Endothelial cell (in vitro differentiated cells): Measurements from ENCODE around the gene SLC38A10. TPM values are rescaled to one million over a fixed set of nuclear protein-coding genes. Genes with fewer than 3 reads are reported as not detected.

Experiments used
- DNase-seq: peaks from one replicate; pipeline ENCODE4 v3.0.0; 2021; ENCODE audit warnings: low spot score
- H3K27ac Mint-ChIP-seq: one replicate; pipeline ENCODE4 v1.8.0; 2021; ENCODE audit warnings: mixed read lengths, inconsistent platforms; ENCODE audit not compliant: unreplicated experiment
- H3K27me3 Mint-ChIP-seq: one replicate; pipeline ENCODE4 v1.8.0; 2021; ENCODE audit warnings: mild to moderate bottlenecking, moderate library complexity, mixed read lengths, inconsistent platforms; ENCODE audit not compliant: unreplicated experiment
- H3K36me3 Mint-ChIP-seq: one replicate; pipeline ENCODE4 v1.8.0; 2021; ENCODE audit warnings: mild to moderate bottlenecking, low read depth, mixed read lengths, inconsistent platforms; ENCODE audit not compliant: unreplicated experiment
- H3K4me1 Mint-ChIP-seq: one replicate; pipeline ENCODE4 v1.8.0; 2021; ENCODE audit warnings: mild to moderate bottlenecking, mixed read lengths, inconsistent platforms; ENCODE audit not compliant: unreplicated experiment
- H3K4me3 Mint-ChIP-seq: one replicate; pipeline ENCODE4 v1.8.0; 2021; ENCODE audit warnings: mild to moderate bottlenecking, mixed read lengths, inconsistent platforms; ENCODE audit not compliant: unreplicated experiment
- H3K9me3 Mint-ChIP-seq: one replicate; pipeline ENCODE4 v1.8.0; 2021; ENCODE audit warnings: mixed read lengths, inconsistent platforms; ENCODE audit not compliant: unreplicated experiment
- CTCF ChIP-seq: fragments of 200-600 bp; sonication (generic); IDR thresholded peaks from one replicate; pipeline ENCODE4 v1.5.0; 2021; ENCODE audit warnings: antibody characterized with exemption; ENCODE audit not compliant: unreplicated experiment
- total RNA-seq: library from RNA; stranded (reverse); fragmentation: NEBNext Ultra II Directional; extraction: Animal tissue kit (Norgen Biotek cat#: 25700); gene quantifications from one replicate; pipeline ENCODE4 v1.2.1, GENCODE V29; 2021; ENCODE audit not compliant: unreplicated experiment

The SLC38A10 gene
- total RNA-seq, 1 donor from 2014 or later: 57.2 TPM

GRCh38 chr17:81277421-81277820 is 17.7 kb downstream of the SLC38A10 start:
- no peak for TF ChIP-seq CTCF
- no peak for DNase-seq
- Mint-ChIP-seq H3K27ac (no peak overlapping the region), H3K4me3 (no peak overlapping the region), H3K36me3 (peaks cover 28% of the 10 kb centered on the region), H3K4me1 (no peaks in the 10 kb centered on the region), H3K27me3 (peaks cover 4% of the 10 kb centered on the region), H3K9me3 (no peaks in the 10 kb centered on the region)

GRCh38 chr17:81276781-81277180 is 18.3 kb downstream of the SLC38A10 start:
- H3K4me3 Mint-ChIP-seq: no peak overlapping the region

GRCh38 chr17:81274471-81274855 is 20.6 kb downstream of the SLC38A10 start:
- Mint-ChIP-seq H3K4me1 (no peaks in the 10 kb centered on the region), H3K27ac (no peak overlapping the region), H3K9me3 (no peaks in the 10 kb centered on the region), H3K27me3 (peaks cover 4% of the 10 kb centered on the region), H3K36me3 (peaks cover 21% of the 10 kb centered on the region), H3K4me3 (no peak overlapping the region)
- TF ChIP-seq CTCF: no peak
- DNase-seq: no peak

More at GRCh38 chr17:81276781-81277180, 18.3 kb downstream of the SLC38A10 start:
- H3K36me3 Mint-ChIP-seq: peaks cover 28% of the 10 kb centered on the region
- H3K27ac Mint-ChIP-seq: no peak overlapping the region
- no peaks in the 10 kb centered on the region for H3K4me1 Mint-ChIP-seq
- DNase-seq: no peak
- peaks cover 4% of the 10 kb centered on the region for H3K27me3 Mint-ChIP-seq
- TF ChIP-seq CTCF: no peak
- no peaks in the 10 kb centered on the region for H3K9me3 Mint-ChIP-seq

GRCh38 chr17:81273698-81274470 is 21.2 kb downstream of the SLC38A10 start:
- Mint-ChIP-seq H3K4me3 (peak overlapping the region; percentile 28), H3K4me1 (no peaks in the 10 kb centered on the region), H3K27me3 (peaks cover 4% of the 10 kb centered on the region), H3K27ac (no peak overlapping the region), H3K36me3 (peaks cover 21% of the 10 kb centered on the region), H3K9me3 (no peaks in the 10 kb centered on the region)
- TF ChIP-seq CTCF: no peak
- no peak for DNase-seq

GRCh38 chr17:81272616-81273015 is 22.5 kb downstream of the SLC38A10 start:
- no peak for TF ChIP-seq CTCF
- Mint-ChIP-seq H3K36me3 (peaks cover 26% of the 10 kb centered on the region), H3K27me3 (peaks cover 4% of the 10 kb centered on the region), H3K4me3 (peak overlapping the region; percentile 20), H3K9me3 (no peaks in the 10 kb centered on the region), H3K4me1 (peaks cover 4% of the 10 kb centered on the region), H3K27ac (no peak overlapping the region)
- no peak for DNase-seq
